NCI-H774 (cell line): ENCODE measurements around the gene RCAN3.
"Not testable (repeated sequence)": the region's sequence is repeated elsewhere in the genome, so short reads cannot be mapped to it uniquely, and the experiment has no call there.

ENCODE experiments used
- DNase-seq: peaks from one replicate; lab custom pipeline; 2025; lab: John Stamatoyannopoulos, UW

The RCAN3 gene

DNA sequence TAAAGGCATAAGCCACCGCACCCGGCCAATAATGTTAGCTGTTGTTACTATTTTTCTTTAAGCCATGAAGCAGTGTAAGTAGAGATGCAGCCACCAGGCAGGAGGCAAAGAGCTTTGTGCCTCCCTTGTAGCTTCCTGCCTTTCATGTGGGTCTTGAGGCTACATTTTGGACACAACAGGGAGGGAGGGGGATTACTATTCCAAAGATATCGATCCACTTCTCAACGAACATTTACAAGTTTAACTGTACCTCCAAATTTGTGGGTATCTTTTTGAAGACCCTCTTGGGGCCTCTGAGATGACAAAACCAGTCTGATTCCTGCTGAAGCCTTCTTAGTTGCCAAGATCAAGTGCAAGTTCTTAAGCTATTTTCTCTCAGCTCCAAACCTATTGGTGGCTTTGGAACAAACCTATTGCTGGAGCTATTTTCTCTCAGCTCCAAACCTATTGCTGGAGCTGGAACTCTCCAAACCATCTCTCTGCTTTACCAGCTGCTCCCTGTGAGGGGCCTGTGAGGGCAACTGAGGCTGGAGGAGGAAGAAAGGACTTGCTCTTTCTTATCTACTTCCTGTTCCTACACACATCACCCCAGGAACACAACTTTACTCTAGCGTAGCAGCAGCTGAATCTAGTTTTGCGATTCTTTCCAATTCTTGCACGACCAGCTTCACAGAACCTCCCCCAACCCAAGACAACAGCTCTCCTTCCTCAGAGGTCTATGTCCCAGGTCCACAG lies 16.1 kb upstream of the RCAN3 start:
- no peak for DNase-seq

DNA sequence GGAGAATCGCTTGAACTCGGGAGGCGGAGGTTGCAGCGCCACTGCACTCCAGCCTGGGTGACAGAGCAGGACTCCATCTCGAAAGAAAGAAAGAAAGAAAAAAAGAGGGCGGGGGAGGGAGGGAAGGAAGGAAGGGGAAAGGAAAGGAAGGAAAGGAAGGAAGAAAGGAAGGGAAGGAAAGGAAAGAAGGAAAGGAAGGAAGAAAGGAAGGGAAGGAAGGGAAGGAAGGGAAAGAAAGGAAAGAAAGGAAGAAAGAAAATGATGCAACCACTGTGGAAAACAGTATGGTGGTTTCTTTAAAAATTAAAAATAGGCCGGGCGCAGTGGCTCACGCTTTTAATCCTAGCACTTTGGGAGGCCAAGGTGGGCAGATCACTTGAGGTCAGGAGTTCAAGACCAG lies 15.2 kb upstream of the RCAN3 start:
- no peak for DNase-seq

DNA sequence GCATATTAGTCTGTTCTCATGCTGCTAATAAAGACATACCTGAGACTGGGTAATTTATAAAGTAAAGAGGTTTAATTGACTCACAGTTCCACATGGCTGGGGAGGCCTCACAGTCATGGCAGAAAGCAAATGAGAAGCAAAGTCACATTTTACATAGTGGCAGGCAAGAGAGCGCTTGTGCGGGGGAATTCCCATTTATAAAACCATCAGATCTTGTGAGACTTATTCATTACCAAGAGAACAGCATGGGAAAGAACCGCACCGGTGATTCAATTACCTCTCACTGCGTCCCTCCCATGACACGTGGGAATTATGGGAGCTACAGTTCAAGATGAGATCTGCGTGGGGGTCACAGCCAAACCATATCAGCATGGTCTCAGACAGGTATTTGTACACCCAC lies 14.5 kb upstream of the RCAN3 start:
- not testable (repeated sequence) for DNase-seq

- no peak for DNase-seq
These were observed 13.0 kb upstream of the RCAN3 start for GRCh38 chr1:24489674-24490073.

DNA sequence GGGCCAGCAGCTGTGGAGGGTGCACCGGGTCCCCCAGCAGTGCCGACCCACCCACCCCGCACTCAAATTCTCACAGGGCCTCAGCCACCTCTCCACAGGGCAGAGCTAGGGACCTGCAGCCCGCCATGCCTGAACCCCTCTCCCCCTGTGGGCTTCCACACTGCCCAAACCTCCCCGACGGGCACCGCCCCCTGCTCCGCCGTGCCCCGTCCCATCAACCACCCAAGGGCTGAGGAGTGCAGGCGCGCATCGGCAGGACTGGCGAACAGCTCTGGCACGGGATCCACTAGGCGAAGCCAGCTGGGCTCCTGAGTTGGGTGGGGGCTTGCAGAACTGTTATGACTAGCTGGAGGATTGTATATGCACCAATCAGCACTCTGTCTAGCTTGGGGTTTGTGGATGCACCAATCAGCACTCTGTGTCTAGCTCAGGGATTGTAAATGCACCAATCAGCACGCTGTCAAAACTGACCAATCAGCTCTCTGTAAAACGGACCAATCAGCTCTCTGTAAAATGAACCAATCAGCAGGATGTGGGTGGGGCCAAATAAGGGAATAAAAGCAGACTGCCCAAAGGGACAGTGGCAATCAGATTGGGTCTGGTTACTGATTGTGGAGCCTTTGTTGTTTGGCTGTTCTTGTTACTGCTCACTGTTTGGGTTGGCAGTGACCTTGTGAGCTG lies 12.4 kb upstream of the RCAN3 start:
- DNase-seq = no peak

DNA sequence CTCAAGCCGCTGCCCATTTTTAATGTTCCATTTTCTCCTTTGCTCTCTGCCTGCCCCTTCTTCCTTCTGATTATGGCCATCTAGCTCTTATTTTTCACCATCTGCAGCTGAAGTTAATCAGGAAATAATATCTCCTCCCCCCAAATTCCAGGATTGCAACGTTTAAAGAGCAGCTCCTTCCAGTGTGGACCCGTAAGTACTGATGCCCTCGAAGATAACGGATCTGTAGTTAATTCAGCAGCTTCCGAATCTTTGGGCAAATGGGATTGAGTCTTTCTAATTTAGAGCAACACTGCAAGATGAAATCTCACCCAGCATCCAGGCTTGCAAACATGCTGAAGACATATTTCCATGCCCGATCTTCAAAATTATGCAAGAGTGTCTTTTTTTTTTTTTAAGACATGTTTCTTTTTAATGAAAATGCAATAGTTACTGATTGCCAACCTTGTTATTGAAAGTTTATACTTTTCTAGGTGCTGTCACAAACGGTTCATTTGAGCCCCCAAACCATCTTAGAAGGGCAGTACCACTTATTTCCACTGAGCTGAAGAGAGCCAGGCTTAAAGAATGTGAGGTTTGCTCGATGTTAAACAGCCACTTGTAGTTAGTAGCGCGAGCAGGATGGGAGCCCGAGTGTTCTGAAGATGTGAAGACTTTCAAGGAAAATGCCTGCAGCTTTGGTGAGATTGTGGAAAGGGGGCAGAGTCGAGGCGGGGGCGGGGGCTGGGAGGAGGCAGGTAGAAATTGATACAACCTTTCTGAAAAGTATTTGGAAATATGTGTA lies 10.9 kb upstream of the RCAN3 start:
- no peak for DNase-seq

DNA sequence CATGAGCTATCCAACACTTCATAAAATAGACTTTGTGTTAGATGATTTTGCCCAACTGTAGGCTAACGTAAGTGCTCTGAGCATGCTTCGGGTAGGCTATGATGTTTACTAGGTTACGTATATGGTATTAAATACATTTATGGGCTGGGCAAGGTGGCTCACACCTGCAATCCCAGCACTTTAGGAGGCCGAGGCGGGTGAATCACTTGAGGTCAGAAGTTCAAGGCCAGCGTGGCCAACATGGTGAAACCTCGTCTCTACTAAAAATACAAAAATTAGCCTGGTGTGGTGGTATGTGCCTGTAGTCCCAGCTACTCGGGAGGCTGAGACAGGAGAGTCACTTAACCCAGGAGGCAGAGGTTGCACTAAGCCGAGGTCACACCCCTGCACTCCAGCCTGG lies 9.7 kb upstream of the RCAN3 start:
- not testable (repeated sequence) for DNase-seq

DNA sequence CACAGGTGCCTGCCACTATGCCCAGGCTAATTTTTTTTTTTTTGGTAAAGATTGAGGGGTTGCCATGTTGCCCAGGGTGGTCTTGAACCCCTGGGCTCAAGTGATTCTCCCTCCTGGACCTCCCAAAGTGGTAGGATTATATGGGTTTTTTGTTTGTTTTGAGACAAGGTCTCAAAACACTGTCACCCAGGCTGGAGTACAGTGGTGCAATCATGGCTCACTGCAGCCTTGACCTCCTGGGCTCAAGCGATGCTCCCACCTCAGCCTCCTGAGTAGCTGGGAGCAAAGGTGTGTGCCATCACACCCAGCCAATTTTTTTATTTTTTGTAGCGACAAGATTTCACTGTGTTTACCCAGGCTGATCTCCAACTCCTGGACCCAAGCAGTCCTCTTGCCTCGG lies 8.9 kb upstream of the RCAN3 start:
- no peak for DNase-seq

- DNase-seq = no peak
These were observed 4.0 kb upstream of the RCAN3 start for GRCh38 chr1:24498589-24498988.

- DNase-seq = no peak
These were observed 2.1 kb upstream of the RCAN3 start for GRCh38 chr1:24500448-24501048.

- DNase-seq = no peak
These were observed 1.1 kb upstream of the RCAN3 start for GRCh38 chr1:24501371-24502064.

DNA sequence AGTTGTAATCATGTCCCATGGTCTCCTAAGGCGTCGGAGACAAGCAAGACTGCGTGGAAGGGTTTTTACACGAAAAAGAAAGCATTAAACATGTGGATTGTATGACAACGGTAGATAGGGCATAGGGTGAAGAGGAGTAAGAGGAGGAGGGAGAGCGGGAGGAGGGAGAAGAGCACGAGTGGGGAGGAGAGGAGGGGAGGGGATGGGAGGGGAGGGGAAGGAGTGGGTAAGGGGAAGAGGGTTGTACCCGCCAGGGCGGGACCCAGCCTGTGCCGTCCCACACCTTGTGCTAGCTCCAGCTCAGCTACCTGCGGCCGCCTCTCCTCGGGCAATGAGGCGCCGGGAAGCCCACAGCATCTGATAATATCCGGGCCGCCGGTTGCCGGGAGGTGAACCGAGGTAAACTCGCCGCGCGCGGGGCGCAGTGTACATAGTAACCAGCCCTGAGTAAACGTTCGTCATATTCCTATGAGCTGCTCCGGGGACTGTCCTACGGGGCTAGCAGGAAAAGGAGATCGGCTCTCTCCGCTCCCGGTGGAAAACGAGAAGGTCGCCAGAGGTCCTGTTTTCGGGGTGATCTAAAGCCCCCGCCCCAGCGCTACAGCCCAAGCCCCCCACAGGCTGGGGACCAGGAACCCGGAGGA lies 449 bp upstream of the RCAN3 start:
- DNase-seq = peak; percentile 57

DNA sequence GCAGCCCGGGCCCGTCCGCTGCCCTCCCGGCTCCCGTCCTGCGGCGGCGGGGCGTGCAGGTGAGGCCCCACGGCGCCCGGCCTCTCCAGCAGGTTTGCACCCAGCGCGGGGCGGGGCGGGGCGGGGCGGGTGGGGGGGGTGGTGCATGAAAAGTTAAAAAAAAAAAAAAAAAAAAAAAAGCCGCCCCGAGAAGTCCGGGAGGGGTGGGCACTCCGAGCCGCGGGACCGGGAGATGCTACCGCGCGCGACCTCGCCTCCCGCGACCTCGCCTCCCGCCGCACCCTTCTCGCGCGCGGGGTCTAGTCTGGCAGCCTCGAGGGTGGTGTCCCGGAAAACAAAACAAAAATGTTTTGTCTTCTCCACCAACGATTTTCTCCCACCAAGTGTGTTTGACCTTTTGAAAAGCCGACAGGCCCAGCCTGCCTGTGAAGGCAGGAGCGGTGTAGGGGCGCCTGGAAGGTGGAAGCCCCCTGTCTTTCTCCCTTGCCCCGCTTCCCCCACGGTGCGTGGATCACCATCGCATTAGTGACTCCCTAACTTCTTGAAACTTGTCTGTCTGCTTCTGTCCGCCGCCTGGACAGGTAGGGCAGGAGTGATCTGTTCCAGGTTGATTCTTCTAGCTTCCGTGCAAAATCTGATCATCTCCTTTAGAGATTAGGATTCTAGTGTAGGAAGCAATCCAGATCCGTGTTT lies 569 bp downstream of the RCAN3 start:
- no peak for DNase-seq

DNA sequence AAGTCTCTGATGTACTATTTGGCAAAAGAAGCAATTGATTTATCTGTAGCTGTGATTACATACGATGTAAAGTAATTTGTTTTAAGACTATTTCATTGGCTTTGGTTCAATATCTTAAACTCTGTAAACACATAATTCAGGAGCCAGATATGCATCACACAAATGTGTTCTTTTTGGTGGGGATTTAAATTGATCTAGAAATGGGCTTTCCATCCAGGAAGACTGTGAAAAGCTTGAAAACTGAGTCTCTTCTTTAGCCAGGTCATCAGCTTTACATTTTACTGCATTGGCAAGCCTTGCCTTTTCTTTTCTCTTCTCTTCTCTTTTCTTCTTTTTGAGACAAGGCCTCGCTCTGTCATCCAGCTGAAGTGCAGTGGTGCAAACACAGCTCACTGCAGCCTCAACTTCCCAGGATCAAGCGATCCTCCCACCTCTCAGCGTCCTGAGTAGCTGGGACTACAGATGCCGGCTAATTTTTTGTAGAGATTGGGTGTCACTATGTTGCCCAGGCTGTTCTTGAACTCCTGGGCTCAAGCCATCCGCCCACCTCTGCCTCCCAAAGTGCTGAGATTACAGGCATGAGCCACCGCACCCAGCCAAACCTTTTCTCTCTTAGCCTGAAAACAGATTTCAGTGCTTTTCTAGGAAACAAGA lies 1.4 kb downstream of the RCAN3 start:
- no peak for DNase-seq

- DNase-seq = no peak
These were observed 1.9 kb downstream of the RCAN3 start for GRCh38 chr1:24504560-24504959.

GRCh38 chr1:24505816-24506215 lies 3.2 kb downstream of the RCAN3 start:
- DNase-seq = no peak

GRCh38 chr1:24506691-24507381 lies 4.2 kb downstream of the RCAN3 start:
- no peak for DNase-seq

GRCh38 chr1:24507405-24507804 lies 4.8 kb downstream of the RCAN3 start:
- no peak for DNase-seq

- no peak for DNase-seq
These were observed 6.3 kb downstream of the RCAN3 start for GRCh38 chr1:24508911-24509310.

- no peak for DNase-seq
These were observed 11.1 kb downstream of the RCAN3 start for GRCh38 chr1:24513706-24514105.
